Caki2 (cell line): ENCODE data around the gene WWC2. TPM values are rescaled to one million over a fixed set of nuclear protein-coding genes. Genes with fewer than 3 reads are reported as not detected.
A peak's percentile ranks its signal among the peaks of the same experiment; 100 is the strongest.
"Not testable (repeated sequence)": the region's sequence is repeated elsewhere in the genome, so short reads cannot be mapped to it uniquely, and the experiment has no call there.

Experiments used
- DNase-seq: peaks from one replicate; pipeline ENCODE4 v3.0.0-alpha.2; 2015; ENCODE audit warnings: low read depth
- in situ Hi-C: cut with HindIII; loops from 2 replicates; pipeline ENCODE4 v1.10.0; 2016; ENCODE audit warnings: low sequenced_read_pairs, low pct_unique_long_range_greater_than_20kb, mixed read lengths
- total RNA-seq: library from RNA; depleted of rRNA; stranded (reverse); fragments of >200 nt; shearing (Covaris generic); gene quantifications from 2 replicates; pipeline ENCODE4 v1.2.3, GENCODE V29; 2014; ENCODE audit warnings: low replicate concordance

WWC2 gene
- total RNA-seq, 1 experiment from 2014 or later = 8.3 TPM

GRCh38 chr4:183324619-183325018, 225.6 kb downstream of the WWC2 start:
- no peak for DNase-seq
- in situ Hi-C loops = no loop called here

GRCh38 chr4:183326387-183326786, 227.3 kb downstream of the WWC2 start:
- DNase-seq, in situ Hi-C loops: not testable (repeated sequence)

DNA sequence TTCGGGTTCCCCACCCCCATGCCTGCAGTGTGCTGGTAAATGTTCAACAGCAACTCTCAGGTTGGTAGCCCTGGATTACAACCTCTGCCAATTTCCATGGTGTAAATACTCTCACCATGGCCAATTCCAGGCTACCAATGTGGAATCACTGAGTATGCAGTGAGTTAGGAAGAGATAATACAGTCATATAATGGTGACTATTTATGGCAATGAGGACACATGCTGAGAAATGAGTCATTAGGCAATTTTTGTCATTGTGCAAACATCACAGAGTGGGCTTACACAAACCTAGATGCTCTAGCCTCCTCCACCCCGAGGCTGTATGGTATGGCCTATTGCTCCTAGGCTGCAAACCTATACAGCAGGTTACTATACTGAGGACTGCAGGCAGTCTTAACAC, 227.8 kb downstream of the WWC2 start:
- in situ Hi-C loops = no loop called here
- no peak for DNase-seq

DNA sequence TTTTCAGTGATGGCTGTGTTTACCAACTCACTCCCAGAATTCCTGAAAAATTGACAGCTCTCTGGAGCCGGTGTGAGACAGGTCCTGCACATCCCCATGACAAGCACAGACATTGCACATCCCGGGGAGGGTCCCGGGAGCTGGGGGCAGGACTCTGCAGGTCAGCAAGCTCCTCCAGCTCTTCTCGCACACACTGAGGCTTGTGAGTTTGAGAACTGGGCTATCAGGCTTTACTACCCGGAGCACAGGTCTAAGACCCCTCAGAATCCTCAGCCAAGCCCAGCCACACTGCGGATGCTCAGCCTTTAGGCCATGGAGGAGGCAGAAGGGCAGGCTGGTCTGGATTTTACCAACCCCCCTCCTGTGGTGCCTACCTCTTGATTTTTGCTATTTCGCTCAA, 228.8 kb downstream of the WWC2 start:
- in situ Hi-C loops = no loop called here

GRCh38 chr4:183328832-183329231, 229.8 kb downstream of the WWC2 start:
- in situ Hi-C loops = no loop called here
- DNase-seq = no peak

More for the DNA sequence above, 228.8 kb downstream of the WWC2 start:
- no peak for DNase-seq

- in situ Hi-C loops = no loop called here
- DNase-seq = no peak
Observed at GRCh38 chr4:183329244-183329643, 230.2 kb downstream of the WWC2 start.

DNA sequence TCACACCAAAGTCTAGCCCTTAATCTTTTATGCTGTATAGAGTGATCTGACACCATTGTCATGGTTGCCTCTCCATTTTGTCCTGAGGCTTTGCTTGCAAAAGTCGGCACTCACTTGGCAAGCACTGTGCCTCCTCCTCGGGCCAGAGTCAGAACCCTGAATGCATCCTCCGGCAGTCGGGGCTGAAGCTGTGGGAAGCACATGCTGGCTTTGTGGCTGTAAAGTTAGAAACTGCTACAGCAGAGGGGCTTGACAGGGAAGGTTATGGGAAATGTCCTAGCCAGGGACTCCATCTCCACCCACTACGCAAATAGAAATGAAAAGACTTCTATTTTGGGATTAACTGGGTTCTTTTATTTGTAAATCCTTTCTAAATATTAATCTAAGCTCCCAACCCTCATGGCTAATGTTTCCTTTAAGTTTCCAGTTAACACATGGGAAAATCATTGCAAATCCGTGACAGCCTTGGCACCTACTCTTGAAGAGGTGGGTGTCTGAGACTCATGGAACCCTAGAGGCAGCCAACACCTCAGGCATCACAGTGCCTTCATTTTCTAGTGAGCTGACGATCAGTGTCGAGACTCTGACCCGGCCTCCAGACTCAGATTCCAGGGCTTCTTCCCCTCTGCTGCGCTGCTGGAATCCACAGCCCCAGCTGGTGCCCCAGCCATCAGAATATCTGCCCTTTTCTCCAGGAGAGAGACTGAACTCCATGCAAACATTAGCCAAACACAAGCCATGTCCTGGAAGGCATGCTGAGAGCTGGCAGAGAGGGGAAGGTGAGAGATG, 231.1 kb downstream of the WWC2 start:
- DNase-seq = no peak
- in situ Hi-C loops = no loop called here

GRCh38 chr4:183330841-183331240, 231.8 kb downstream of the WWC2 start:
- in situ Hi-C loops = no loop called here
- DNase-seq = no peak

DNA sequence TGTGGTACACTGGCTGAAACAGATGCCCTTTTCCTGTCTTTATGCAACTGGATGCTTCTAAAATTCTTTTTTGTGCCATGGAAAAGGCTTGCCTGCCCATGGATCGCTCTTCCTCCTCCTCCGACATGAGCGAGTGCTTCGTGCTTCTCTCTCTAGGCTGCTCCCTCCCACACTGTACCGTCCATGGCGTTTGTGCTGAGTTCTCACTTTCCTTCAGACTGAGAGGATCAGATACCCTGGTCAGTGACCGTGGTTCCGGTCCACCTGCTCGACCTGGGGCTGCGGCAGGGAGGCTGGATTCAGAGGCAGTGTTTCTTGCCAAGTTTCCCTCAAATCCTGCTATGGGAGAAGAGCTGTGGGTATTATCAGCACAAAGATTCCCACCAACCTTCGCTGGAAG, 233.4 kb downstream of the WWC2 start:
- in situ Hi-C loops = no loop called here
- no peak for DNase-seq

GRCh38 chr4:183333202-183333601, 234.1 kb downstream of the WWC2 start:
- in situ Hi-C loops = no loop called here
- no peak for DNase-seq

GRCh38 chr4:183333983-183334382, 234.9 kb downstream of the WWC2 start:
- in situ Hi-C loops = no loop called here
- peak; percentile 83 for DNase-seq

DNA sequence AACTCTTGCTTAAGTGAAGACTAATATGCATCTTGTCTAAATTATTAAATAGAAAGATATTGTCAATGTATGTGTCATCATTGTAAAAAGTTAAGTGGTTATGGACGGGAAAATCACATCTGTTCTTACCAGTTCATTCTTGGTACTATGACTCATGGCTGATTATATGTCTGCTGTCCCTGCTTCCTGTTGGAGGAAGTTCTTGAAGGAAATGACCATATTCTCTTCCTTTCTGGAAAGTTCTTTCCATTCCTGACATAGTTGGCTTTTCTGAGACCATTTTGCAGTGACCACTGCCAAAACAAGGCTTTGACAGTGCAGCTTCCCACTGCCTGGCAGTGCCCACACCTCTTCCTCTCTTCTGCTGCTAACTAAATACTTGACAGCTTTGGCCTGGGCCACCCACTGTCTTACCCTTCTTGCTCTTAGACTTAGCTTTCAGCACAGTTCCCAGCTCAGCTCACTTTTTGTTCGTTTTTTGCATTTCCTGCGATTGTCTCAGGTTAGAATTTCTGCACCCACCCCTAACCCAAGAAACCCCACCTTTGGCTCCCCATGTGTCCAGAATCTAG, 236.4 kb downstream of the WWC2 start:
- in situ Hi-C loops = no loop called here
- DNase-seq = peak; percentile 19

- no peak for DNase-seq
- in situ Hi-C loops = no loop called here
Observed at GRCh38 chr4:183337349-183337748, 238.3 kb downstream of the WWC2 start.

DNA sequence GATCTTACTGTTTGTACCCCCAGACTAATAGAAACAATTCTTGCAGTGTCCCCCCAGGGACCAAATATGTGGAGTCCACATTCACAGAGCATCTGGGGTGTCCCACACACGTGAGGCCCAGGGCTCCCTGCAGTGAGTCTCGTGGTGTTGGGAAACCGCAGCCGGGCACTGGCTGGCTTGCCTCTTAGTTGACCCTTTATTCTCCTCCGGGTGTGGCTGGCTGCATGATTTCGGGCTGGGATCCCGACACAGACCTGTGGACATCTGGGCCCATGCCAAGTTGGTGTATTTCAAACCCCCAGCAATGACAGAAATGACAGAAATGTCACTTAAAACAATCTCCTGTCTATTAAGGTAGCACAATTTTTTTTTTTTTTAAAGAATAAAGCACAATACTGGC, 238.8 kb downstream of the WWC2 start:
- in situ Hi-C loops = no loop called here
- peak; percentile 26 for DNase-seq

DNA sequence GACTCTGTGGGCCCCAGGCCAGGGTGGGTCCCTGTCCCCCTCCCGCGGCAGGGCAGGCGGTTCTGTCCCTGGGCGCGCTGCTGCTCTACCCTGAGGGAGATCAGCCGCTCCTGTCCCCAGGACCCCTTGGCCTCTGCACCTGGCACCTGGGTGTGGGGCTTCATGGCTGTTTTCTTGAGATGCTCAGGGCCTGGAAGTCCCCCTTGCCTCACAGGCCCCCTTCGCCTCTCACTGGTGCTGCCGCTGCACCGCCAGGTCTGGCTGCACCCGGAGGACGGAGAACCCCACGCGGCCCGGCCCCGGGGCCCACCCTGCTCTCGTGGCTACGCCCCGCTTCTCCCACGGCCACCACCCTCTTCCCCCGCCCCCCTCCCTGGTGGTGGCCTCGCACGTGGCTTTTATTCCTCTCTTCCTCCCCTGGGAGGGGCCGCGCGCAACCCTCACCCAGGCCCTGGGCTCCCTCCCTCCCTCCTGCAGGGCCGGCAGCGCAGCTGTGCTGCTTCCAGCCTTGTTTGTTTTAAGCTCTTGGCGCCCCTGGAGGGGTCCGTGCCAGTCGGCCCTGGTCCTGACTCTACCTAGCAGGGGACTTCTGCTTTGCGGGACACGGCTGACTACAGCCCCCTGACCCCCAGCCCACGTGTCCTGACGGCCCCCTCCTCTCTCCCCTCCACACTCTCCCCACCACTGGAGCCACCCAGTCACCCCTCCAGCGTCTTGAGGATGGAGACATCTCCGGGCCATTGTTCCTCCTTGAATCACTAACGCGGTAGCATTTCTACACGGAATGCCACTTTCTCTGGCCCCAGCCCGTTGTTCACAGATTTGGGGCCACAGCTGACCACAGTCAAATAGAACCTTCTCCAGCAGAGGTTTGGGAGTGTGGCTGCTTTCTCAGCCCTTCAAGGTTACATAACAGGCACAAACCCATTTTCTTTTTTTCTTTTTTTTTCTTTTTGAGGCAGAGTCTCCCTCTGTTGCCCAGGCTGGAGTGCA, 243.8 kb downstream of the WWC2 start:
- in situ Hi-C loops = no loop called here

DNA sequence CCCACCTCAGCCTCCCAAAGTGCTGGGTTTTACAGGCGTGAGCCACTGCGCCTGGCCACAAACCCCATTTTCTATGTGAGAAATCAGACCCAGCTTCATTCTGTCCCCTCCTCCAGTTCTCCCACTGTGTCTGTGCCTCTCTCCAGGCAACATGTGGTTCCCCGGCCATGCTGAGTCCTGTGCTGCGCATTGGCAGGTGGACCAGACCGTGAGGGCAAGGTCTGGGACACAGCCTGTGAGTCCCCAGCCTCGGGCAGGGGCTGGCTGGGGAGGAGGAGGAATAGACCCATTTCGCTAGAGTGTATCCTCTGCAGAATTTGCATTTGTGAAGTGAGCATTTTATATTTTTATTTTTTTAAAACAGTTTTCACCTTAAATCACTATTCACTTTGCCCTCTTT, 244.7 kb downstream of the WWC2 start:
- no peak for DNase-seq
- in situ Hi-C loops = no loop called here

More for the DNA sequence above, 243.8 kb downstream of the WWC2 start:
- DNase-seq = no peak

DNA sequence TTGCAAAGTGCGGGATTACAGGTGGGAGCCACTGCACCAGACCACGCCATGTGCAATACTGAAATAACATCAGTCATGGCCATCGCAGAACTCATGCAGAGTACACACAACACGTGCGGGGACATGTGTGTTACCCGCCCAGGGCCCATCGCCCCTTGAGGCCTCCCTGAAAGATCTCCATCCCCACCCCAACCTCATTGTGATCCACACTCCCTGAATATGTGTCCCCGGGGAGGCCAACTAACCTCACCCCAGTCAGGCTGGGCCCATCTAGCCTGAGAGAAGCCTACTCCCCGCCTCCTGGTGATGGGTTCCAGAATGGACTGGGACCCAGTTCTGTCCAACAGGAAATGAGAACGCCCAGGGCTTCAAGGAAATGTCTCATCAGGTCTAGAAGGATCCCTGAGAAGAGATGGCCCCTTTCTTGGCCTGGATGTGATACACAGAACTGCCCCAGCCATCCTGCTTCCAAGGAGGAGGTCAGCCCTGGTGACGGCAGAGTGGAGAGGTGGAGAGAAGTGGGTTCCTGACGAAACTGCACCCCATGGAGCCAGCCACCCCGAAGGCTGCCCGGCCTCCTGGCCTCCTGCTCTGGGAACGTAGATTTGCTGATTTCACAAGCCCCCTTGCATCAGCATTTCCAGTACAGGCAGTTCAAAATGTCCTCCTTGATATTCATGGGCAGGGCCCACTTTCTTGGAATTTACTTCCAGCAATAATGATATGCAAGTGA, 245.6 kb downstream of the WWC2 start:
- DNase-seq = no peak
- in situ Hi-C loops = no loop called here

DNA sequence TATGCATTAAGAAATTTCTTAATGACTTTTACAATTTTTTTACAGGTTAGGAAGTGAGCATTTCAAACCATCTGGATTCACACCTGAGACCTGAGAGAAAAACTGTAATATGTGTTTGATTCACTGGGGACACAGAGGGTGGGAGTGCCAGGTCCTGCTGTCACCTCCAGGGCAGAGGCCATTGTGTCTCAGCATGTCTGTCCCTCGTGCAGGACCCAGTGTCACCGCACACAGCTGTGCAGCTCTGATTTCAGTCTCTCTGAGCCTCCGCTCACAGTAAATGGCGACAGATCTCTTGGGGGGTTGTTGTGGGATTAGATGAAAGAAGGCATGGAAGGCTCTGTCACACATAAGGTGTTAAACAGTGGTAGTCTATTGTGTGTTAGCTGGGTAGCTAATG, 246.2 kb downstream of the WWC2 start:
- DNase-seq = no peak
- in situ Hi-C loops = no loop called here
